Measurements from ENCODE around the gene GAGE12F.
"Not testable (repeated sequence)": the region's sequence is repeated elsewhere in the genome, so short reads cannot be mapped to it uniquely, and the experiment has no call there.

DNA sequence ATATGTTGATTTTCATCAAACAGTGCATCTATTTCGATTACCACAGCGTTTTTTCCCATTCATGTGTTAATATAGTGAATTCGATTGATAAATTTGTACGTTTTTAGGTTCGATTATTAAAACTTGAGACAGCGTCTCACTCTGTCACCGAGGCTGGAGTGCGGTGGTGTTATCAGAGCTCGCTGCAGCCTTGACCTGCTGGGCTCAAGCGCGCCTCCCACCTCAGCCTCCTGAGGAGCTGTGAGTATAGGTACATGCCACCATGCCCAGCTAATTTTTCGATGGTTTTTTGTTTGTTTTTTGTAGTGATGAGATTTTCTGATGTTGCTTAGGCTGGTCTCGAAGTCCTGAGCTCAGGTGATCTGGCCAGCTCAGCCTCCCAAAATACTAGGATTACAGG is 8.5 kb downstream of the GAGE12F start:
- not testable (repeated sequence) for TF ChIP-seq POLR2AphosphoS5, POLR2A (IDR thresholded peaks at IDR 0.05)
- TF ChIP-seq, protein P1, sequence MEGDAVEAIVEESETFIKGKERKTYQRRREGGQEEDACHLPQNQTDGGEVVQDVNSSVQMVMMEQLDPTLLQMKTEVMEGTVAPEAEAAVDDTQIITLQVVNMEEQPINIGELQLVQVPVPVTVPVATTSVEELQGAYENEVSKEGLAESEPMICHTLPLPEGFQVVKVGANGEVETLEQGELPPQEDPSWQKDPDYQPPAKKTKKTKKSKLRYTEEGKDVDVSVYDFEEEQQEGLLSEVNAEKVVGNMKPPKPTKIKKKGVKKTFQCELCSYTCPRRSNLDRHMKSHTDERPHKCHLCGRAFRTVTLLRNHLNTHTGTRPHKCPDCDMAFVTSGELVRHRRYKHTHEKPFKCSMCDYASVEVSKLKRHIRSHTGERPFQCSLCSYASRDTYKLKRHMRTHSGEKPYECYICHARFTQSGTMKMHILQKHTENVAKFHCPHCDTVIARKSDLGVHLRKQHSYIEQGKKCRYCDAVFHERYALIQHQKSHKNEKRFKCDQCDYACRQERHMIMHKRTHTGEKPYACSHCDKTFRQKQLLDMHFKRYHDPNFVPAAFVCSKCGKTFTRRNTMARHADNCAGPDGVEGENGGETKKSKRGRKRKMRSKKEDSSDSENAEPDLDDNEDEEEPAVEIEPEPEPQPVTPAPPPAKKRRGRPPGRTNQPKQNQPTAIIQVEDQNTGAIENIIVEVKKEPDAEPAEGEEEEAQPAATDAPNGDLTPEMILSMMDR (IDR thresholded peaks at IDR 0.05) = not testable (repeated sequence)
